ENCODE data around the gene PPIC.
"Not testable (repeated sequence)": the region's sequence is repeated elsewhere in the genome, so short reads cannot be mapped to it uniquely, and the experiment has no call there.

Gene PPIC

DNA sequence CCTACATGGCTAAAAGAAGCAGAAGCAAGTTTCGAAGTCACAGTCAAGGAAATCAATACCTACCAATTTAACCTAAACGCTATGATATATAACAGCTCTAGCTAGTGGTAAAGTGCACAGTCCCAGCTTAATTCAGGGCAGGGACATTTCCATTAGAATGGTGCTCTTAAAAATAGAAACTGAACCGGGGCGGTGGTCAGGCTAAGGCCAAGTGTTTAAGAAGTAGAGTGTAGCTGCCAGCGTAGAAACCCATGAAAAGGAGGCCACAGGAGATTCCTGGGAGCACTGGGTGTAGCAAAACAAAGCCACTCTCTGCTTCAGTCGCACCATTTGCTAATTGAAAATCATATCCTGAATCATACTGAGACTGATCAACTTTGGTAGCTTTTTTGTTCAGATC, 28.8 kb downstream of the PPIC start:
- DNase-seq (ENCODE audit: low read depth): no peak

- DNase-seq (ENCODE audit: low read depth): no peak
These were observed 29.3 kb downstream of the PPIC start for GRCh38 chr5:123007182-123007581.

- DNase-seq (ENCODE audit: low read depth): no peak
These were observed 34.7 kb downstream of the PPIC start for GRCh38 chr5:123001808-123002207.

- no peak for DNase-seq (ENCODE audit: low read depth)
These were observed 35.8 kb downstream of the PPIC start for GRCh38 chr5:123000731-123001130.

GRCh38 chr5:122999947-123000563, 36.5 kb downstream of the PPIC start:
- no peak for DNase-seq (ENCODE audit: low read depth)

DNA sequence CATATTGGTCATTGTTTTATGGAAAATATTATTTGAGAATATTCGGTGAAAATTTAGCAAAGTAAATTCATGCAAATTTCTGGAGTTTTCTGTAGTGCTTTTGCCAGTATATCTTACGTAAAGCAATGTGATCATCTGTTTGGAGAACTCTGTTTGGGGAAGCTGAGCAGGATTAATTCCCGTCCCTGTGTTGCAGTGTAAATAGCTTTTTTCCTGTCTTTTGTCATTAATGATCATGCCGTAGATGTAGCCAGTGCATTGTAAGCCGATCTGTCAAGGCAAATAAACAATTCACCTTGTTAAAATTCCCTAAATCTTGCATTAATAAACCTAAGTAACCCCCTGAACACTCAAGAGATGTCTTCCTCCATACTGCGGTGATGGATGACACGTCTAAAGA, 39.2 kb downstream of the PPIC start:
- DNase-seq (ENCODE audit: low read depth): no peak

- DNase-seq (ENCODE audit: low read depth): no peak
These were observed 40.4 kb downstream of the PPIC start for GRCh38 chr5:122996091-122996490.

DNA sequence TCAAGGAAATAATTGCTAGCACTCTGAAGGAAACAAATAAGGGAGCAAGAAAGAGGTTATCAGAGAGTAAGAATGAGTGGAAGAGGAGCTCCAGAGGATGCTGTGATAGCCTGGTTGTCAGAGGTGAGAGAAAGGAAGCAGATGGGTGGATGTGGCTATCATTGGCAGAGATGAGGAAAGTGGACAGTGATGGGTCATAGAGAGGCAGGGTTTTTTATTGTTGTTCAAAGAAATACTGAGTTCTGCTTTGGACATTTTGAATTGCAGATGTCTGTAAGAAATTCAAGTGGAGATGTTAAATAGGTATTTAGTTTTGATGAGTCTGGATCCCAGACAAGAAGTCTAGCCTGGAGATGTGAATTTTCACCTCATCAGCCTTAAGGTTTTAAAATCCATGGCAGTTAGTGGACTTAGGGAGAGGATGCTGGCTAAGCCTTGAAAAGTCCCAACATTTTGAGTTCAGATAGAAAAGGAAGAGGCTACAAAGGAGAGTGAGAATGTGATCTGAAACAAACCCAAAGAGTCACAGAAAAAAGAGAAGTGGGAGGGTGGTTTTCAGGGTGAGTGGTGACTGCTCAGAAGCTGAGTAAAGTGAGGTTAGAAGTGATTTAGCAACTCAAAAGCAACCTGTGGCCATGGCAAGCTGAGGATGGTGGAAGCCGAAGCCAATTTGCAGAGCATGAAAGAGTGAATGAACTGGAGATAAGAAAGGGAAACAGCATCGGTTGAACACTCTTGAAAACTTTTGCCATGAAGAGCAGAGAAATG, 50.4 kb downstream of the PPIC start:
- DNase-seq (ENCODE audit: low read depth): no peak

- DNase-seq (ENCODE audit: low read depth): no peak
These were observed 51.4 kb downstream of the PPIC start for GRCh38 chr5:122985006-122985700.

- no peak for DNase-seq (ENCODE audit: low read depth)
These were observed 52.1 kb downstream of the PPIC start for GRCh38 chr5:122984425-122984824.

DNA sequence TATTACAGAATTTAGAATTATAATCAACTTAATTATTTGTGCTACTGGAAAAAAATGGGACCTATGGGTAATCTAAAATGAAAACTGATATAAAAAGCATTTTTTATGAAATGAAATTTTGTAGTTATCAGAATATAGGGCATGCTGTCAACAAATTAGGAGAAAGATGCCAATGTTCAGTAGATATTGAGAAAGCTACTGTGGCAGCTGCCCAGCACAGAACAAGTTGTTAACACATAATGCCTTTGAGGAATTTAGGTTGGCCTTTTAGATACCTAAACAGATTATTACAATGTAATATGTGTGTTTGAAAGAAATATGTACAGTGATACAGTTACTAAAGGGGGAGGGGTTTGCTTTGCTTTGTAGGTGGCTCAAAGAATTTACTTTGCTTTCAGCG, 54.1 kb downstream of the PPIC start:
- no peak for DNase-seq (ENCODE audit: low read depth)

GRCh38 chr5:122981846-122982245, 54.7 kb downstream of the PPIC start:
- no peak for DNase-seq (ENCODE audit: low read depth)

- no peak for DNase-seq (ENCODE audit: low read depth)
These were observed 57.8 kb downstream of the PPIC start for GRCh38 chr5:122978644-122979297.

DNA sequence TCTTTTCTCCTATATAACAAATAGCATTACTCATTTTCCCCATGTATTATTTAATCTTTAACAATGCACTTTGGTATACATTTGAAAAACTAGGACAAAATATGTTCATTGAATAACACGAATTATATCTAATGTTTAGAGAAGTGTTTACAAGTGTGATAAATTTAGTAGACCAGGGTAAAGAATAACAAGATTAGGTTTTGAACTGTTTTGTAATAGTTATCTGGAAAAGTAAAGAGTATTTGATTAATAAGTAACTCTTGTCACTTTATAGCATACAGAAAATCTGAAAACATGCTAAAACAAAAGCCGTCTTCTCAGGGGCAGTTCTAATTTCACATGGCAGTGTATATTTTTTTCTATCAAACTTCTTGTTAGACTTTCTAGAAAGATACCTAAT, 58.5 kb downstream of the PPIC start:
- DNase-seq (ENCODE audit: low read depth): no peak

- DNase-seq (ENCODE audit: low read depth): no peak
These were observed 59.2 kb downstream of the PPIC start for GRCh38 chr5:122977319-122977718.

- DNase-seq (ENCODE audit: low read depth): not testable (repeated sequence)
These were observed 62.3 kb downstream of the PPIC start for GRCh38 chr5:122974251-122974650.

GRCh38 chr5:122973759-122974158, 62.8 kb downstream of the PPIC start:
- not testable (repeated sequence) for DNase-seq (ENCODE audit: low read depth)
